Measurements from ENCODE around the gene ASPA.

- TF ChIP-seq ZMAT4 (CRISPR knock-in tag; IDR thresholded peaks at IDR 0.05) = no peak
- TF ChIP-seq EMX1 (CRISPR knock-in tag; IDR thresholded peaks at IDR 0.05) = no peak
- TF ChIP-seq CTCF (IDR thresholded peaks at IDR 0.05) = no peak
- no peak for TF ChIP-seq CREB1 (CRISPR knock-in tag; IDR thresholded peaks at IDR 0.05)
- no peak for TF ChIP-seq ZNF416 (CRISPR knock-in tag; IDR thresholded peaks at IDR 0.05)
- no peak for TF ChIP-seq FOXP4 (CRISPR knock-in tag; IDR thresholded peaks at IDR 0.05)
- TF ChIP-seq ATF1 (CRISPR knock-in tag; IDR thresholded peaks at IDR 0.05) = no peak
- no peak for TF ChIP-seq ATF2 (CRISPR knock-in tag; IDR thresholded peaks at IDR 0.05; ENCODE audit: borderline replicate concordance, low read depth)
- no peak for TF ChIP-seq AFF4 (CRISPR knock-in tag; IDR thresholded peaks at IDR 0.05; ENCODE audit: borderline replicate concordance)
- no peak for TF ChIP-seq JAZF1 (CRISPR knock-in tag; IDR thresholded peaks at IDR 0.05)
- no peak for TF ChIP-seq SP1 (CRISPR knock-in tag; conservative IDR thresholded peaks at IDR 0.05)
- no peak for TF ChIP-seq USF2 (CRISPR knock-in tag; IDR thresholded peaks at IDR 0.05)
Observed at GRCh38 chr17:3513305-3514035, 37.7 kb downstream of the ASPA start.

All from WTC11 (cell line).